Measurements from ENCODE around the gene THADA.
"Not testable (repeated sequence)": the region's sequence is repeated elsewhere in the genome, so short reads cannot be mapped to it uniquely, and the experiment has no call there.

THADA gene

DNA sequence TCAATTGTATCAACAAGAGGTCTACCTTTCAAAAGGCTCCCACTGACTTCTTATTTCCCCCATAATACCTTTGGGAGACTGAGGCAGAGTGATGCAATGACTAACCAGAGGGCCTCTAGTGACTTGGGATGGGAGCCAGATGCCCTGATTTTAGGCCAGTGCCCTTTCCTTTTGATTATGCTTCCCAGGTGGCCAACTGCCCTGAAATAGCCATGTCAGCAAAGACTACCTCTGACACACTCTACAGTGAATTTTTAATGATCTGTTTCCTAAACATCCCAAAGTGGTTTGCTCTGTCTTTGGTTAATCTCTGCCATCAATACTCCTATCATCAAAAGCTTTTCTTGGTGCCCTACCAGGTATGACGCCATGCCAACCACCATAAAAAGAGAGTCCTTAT lies 303.5 kb downstream of the THADA start:
- DNase-seq: no peak

DNA sequence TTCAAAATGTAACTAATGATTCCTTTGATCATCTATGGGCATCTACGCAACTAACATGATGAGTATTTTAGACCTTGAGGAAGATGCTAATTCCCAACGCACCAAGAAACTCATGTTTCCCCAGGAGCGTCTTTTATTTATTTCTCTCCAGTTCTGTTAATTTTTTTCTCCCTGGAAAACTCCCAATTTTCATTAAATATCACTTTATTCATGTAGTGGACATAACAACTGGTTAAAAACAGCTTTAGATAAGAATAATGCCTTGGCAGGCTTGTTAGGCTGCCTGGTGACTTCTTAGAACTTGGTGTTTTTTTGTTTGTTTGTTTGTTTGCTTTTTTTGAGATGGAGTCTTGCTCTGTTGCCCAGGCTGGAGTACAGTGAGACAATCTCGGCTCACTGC lies 306.5 kb downstream of the THADA start:
- DNase-seq: no peak

DNA sequence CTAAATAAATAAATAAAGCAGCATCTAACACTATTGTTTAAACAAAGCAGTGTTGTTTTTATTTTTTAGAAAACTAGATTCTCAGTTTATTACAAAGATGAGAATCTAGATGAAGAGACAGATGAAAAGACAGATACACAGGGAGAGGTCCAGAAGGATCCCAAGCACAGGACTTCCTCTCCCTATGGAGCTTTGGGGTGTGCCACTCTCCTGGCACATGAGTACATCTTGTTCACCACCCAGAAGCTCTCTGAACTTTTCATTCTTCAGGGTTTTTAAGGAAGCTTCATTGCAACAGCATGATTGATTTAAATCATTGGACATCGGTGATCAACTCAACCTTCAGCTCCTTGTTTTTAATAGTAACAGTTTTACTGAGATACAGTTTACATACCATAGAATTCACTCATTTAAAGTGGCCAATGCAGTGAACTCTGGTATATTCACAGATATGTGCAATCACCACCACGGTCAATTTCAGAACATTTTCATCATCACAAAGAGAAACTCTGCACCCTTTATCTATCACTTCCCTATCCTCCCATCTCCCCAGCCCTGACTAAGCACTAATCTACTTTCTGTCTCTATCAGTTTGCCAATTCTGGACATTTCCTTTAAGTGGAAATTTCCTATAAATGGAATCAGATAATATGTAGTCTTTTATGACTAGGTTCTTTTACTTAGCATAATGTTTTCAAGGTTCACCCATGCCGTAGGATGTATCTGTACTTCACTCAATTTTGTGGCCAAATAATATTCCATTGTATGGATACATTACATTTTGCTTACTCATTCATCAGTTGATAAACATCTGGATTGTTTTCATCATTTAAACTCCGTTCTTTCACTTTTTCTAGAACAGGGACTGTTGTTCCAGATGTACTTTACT lies 307.2 kb downstream of the THADA start:
- no peak for DNase-seq

DNA sequence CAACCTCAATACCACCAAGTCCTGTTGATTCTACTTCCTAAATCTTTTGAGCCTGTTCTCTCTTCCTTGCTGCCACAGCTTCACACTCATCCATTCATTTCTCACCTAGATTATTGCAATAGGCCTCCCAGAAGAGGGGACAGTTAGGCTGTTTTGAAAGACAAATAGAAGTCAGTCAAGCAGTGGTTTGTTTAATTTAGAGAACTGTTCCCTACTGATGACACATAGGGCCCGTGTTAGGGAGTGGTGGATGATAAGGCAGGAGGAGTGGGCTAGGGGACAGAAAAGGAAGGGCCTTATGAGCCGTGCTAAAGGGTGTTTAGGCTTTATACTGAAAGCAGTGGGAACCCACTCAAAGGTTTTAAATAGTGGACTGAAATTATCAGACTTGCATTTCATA lies 309.9 kb downstream of the THADA start:
- no peak for DNase-seq

DNA sequence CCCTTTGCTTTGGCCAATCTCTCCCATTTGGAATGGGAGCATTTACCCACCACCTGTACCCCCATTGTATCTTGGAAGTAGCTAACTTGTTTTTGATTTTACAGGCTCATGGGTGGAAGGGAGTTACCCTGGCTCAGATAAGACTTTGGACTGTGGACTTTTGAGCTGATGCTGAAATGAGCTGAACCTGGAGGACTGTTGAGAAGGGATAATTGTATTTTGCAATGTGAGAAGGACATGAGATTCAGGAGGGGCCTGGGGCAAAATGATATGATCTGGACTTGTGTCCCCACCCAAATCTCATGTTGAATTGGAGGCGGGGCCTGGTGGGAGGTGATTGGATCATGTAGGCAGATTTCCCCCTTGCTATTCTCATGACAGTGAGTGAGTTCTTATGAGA lies 310.9 kb downstream of the THADA start:
- DNase-seq: no peak

DNA sequence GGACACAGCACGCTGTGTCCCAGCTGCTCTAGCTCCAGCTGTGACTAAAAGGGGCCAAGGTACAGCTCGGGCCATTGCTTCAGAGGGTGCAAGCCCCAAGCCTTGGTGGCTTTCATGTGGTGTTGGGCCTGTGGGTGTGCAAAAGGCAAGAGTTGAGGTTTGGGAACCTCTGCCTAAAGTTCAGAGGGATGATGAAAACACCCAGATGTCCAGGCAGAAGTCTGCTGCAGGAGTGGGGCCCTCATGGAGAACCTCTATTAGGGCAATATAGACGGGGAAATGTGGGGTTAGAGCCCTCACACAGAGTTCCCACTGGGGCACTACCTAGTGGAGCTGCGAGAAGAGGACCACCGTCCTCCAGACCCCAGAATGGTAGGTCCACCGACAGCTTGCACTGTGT lies 311.5 kb downstream of the THADA start:
- not testable (repeated sequence) for DNase-seq

DNA sequence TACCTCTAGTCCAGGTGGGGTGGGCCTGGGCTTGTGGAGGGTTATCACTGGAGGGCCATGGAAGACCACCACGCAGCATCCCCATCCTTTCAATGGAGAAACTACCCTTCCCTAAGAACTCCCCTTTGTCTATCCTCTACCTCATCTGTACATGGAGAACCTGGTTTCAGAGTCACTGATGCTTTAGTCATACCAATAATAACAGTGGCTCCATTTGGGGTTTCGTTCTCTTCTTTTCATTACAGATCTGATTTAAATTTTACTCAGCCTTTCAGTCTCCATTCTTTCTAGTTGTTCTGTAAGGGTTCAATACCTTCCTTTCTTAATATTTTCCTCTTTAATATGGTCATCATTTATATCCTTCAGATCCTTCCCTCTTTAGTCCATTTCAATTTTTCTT lies 314.8 kb downstream of the THADA start:
- DNase-seq: no peak

DNA sequence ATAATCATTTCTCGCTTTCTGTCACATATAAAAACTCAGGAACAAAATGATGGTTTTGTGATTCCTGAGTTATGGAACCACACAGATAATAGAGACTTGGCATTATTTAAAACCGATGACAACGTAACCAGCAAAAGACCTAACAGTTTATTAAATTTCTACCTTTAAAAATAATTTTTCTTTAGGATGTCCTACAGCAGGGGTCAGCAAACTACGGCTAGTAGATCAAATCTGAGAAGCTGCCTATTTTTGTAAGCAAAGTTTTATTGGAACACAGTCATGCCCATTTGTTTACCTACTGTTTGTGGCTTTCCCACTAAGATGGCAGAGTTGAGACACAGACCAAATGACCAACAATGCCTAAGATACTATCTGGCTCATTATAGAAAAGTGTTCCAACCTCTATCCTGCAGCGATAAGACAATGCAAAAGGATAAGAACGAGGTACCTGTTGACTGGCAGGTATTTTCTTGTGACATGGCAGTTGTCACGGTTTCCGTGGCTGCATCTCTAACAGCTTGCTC lies 316.5 kb downstream of the THADA start:
- DNase-seq: no peak

DNA sequence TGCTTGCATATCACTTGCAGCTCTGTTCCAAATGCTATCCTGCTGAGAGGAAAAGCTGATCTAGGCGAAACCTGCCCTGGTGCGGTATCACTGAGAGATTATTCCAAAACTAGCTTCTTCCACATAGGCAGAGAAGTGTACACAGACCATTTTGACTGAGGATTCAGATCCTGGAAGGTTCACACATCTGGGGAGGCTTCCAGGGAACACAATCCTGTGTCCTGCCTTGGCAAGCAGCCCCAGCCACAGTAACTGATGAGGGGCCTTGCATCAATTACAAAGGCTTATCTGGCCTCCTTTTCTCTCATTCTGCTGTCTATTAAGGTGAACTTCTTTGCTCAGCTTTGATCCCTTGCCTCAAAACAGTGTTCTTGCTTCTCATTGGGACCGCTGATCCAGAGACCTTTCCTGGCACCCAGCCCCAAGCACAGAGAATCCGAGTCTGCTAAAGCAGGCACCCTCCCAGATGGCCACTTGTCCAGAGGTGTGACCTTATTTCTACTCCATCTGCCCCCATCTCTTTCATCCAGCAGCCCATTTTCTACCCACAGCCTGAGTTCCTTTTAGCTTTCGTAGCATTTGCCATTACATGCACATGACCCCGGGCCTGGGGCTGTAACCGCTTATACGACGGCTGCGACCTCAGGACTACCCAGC lies 317.1 kb downstream of the THADA start:
- DNase-seq: no peak

DNA sequence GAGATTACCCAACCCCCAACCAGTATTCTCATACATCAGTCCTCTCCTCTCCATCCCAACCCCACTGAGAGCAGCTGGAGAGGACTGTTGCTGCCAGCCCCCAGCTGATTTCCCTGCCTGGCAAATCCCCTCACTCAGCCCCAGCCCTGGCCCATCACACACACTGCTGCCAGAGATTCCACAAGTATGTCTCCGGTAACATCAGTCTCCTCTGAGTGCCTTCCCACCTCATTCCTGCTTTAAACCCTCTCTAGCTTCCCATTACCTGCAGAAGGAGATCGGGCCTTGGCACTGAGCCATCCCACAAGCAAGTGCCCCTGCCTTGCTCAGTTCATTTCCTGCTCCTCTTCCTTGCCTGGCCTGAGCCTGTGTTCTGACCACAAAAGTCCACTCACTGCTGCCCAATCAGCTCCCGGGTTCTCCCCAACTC lies 318.9 kb downstream of the THADA start:
- no peak for DNase-seq

DNA sequence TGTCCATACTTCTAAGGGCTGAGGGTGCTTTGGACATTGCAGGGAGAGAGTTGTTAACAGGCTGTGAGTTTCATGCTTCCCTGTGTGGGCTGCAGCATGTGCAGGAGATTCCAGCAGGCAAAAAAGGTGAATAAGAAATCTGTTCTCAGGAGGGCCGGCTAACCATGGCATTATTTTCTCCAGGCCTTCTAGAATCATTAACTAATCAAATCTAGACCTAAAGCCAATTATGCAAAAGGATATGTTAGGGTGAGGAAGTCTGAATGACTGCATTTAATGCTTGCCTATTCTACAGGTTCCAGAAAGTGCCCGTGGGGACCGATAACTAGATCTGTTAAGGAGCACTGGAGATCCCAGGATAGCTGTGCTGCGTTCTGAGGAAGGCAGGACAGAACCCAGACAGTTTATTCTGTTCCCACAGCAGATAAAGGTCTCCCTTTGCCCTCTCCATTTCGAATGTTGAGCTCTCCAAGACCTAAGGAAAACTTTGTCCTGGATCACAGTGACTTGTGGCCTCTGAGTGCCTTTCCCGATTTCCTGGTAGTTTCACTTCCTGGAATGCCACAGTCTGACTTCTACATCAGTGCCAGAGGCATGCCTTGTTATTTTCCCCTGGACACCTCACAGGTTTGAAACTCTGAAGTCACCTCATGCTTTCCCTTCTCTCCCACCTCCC lies 319.4 kb downstream of the THADA start:
- DNase-seq: no peak

DNA sequence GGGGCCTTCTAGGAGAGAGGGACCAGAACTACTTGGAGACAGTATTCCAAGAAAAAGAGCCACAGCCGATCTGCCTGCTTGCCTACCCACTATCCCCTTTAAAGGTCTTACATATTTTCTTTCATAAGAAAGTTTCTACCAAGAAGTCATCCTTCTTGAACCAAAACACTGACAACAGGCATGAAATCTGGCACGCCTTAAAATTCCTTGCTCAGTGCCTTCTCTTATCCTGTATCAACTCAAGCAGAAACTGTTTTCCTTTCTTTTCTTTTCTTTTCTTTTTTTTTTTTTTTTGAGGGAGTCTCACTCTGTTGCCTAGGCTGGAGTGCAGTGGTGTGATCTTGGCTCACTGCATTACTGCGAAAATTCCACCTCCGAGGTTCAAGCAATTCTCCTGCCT lies 321.1 kb downstream of the THADA start:
- no peak for DNase-seq

DNA sequence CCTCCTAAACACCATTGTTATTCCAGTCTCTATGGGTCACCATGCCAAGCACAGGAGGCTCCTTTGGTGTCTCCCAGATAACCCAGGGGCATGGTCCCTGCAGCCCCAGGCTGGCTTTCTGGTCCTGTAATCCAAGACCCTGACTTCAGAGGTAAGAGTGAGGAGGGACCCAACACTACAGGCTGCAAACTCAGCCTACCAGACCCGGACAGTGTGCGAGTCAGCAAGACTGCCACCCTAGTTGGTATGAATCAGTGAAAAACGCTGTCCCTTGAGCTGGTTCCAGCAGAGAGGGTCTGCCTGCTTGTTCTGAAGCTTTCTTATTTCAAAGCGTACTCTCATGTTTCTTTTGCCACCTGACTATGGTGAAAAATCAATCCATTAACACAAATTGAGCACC lies 321.8 kb downstream of the THADA start:
- no peak for DNase-seq

DNA sequence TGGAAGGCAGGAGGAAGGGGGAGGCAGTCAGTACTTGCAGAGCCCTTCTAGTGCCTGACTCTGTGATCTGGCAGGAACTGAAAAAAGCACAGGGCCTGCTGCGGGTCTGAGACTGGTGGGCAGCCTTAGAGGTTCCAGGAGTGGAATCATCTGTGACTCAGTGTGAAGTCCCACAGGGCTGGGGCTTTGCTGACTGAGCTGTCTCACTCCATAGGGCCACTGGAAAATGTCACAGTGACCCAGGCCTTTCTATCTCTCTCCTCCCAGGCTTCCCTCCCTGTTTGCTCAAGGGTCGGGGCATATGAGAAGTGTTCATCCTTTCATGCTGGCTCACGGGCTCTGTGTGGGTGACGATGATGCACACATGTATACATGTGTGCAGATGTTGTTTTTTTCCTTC lies 322.3 kb downstream of the THADA start:
- DNase-seq: no peak

DNA sequence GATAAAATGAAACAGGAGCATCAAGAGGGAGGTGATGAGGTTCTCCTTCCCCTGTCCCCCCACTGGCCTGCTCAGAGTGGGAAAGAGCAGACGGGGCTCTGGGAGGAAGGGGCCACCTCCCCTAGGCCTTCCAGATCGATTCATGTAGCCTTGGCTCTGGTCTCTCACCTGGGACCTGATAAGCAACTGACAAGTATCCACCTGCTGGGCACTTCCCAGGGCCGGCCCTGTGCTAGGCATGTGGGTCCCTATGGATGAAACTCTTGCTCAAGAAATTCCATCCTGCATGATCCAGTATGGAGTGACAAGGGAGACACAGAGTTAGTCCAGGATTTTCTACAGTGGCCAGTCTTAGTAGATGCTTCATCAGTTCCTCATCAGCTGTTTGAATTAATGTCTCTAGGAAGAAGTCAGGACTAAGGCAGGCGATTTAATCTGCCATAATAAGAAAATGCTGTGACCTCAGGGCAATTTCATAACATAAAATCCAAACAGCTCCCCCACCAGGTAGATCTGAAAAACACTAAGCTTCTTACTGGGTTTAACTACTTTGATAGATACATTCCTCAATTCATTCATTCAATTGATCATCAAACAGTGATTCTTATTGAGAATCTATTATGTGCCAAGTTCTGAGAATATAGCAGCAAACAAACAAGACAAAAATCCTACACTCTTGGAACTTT lies 324.8 kb downstream of the THADA start:
- no peak for DNase-seq

DNA sequence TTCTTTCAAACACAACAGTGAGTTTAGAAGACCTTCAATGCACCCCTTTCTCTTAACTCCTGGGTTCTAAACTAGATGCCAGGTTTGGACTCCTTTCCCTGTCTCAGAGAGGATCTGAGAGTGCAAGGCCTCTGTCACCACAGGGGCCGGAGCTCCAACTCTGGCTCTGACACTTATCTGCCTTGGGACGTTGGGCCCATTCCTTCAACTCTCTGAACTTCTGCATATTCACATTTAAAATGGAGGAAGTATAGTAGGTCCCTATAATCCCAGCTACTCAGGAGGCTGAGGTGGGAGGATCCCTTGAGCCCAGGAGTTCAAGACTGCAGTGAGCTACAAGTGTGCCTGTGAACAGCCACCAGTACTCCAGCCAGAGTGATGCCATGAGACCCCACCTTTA lies 325.4 kb downstream of the THADA start:
- no peak for DNase-seq

DNA sequence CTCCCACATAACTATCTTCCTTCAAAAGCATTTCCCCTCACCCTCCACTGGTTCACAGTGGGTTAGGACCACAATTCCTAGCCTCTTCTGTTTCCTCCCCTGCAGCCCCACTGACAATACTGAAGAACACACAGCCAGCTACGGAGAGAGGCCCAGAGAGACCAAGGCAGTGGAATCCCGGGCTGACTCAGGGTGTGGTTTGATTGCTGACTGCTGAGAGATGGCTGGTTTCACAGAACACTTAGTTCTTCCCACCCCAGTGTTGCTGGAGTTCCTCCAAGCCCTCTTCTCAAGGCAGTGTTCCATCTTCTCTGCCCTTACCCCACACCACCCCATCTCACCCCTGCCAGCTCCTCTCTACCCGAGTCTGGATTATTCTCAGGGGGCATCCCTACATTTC lies 326.1 kb downstream of the THADA start:
- DNase-seq: peak; percentile 64

DNA sequence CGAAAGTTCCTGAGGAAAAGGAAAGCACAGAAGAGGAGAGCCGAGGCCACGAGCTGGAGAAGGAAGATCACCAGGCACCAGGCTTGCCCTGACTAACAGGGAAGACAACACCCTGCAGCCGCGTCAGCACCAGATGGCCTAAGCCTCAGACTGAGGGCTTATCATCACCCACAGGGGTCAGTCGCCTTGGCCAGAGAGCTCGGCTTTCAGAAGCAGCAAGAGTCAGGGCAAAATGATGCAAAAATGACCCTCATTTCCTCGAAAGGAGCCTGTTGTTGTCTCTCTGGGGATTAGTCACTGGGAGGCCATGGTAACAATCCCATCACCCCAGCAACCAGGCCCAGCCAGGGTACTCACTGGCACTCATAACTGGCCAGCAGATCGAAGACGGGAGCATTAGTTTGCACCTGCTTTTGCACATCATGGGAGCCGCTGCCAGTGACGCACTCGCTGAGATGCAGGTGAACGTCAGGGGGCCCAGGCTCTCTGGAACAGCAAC lies 326.7 kb downstream of the THADA start:
- no peak for DNase-seq

DNA sequence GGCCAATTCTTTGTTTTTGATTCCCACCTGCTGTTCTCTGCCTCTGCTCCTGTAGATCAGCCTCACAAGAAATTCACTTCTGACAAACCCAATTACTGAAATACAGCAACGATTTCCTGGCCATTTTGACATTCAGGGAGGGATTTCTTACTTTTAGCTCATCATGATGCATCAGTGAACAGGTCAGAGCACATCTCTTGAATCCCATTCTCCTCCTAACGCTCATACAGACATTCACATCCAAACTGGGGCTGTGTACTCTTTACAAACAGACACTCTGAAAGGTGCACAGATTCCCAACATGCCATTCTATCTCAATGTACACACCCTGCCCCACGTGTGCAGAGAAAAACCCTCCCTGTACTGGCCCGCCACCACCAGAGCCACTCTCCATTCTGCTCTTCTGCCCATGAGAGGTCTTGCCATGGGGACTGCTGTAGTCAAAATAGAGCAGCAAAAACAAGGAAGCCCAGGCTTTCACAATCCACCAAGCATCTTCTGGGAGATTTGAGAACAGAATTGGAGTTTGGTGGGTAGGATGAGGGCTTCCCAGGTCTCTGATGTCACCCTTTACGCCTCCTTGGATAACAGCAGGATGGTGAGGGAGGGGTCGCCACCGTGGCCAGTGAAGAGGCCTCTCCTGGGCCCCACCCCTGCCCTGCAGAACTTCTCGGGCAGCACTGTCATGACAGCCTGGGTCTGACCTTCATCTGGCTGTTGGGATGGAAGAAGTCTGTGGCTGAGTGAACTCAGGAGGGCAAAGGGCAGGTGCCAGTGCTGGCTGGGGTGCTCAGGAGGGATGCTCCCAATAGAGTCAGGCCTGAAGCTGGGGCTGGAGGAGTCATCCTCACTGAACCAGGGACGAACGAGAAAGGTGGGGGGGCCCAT lies 327.5 kb downstream of the THADA start:
- DNase-seq: no peak

DNA sequence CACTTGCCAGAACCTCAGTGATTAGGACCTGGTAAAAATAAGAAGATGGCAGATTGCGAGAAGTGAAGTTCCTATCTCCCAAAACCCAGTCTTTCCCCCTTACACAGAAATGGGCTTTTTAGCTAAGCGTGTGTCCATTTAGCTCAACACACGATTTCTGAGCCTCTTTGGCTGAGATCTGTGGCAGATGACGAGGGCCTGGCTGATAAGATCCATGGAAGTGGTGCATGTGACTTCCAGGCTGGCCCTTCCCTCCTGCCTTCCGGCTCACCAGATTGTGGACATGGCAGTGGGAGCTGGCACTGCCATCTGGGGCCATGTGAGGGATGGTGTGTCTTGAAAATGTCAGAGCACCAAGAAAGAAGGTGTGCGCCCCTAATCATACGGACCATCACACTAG lies 328.5 kb downstream of the THADA start:
- DNase-seq: no peak

DNA sequence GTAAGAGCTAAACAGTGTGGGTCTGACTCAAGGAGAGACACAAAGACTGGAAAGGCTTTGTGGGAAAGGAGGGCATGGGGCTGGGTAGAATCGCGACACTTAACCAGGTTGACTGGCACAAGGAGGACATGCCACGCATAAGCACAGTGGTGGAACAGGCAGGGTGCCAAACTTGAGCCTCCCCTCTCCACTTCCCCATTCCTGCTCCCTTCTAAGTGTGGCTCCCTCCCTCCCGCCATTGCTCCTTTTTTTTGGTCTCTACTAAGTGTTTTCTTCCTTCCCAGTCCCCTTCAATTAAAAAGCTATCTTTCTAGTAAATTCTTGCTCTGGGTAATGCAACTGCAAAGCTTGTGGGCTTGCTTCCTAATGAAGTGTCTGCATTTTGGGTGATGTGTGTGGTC lies 329.1 kb downstream of the THADA start:
- no peak for DNase-seq

DNA sequence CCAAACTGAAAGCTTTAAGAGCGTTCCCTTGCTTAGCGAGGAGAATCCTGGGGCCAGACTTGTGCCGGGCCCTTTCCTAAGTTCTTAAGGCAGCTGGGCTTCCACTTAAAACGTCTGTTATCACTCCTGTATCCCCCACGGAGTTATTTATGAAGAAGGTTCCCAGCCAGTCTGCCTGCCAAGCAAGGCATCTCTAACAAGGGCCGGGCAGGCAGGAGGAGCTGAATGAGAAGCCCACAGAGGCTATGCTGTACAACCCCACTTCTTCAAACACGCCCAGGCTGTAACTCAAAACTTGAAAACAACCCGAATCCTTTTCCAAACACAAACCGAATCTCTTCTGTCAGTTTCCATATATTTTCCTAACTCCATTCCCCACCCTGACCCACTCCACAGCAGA lies 330.4 kb downstream of the THADA start:
- peak; percentile 58 for DNase-seq

Data from left hindlimb (tissue), 1 donor.